Suprapubic skin (tissue), 3 donors: ENCODE data around the gene ASF1B.

ENCODE experiments used
- POLR2AphosphoS5 ChIP-seq, 3 donors: sonication (generic); formaldehyde crosslinking; IDR thresholded peaks; one replicate each; pipeline ENCODE4 v1.6.1; 2017; ENCODE audit warnings: antibody characterized with exemption in 3 of 3
- TF ChIP-seq, protein P1 (sequence below), 2 donors: fragments of 200-600 bp in 1 of 2; fragments of 450-650 bp in 1 of 2; sonication (generic) in 1 of 2; IDR thresholded peaks; one replicate each; pipeline ENCODE4 v1.5.1; 2016 to 2019; ENCODE audit warnings: antibody characterized with exemption in 2 of 2, mild to moderate bottlenecking in 1 of 2, moderate library complexity in 1 of 2

- TF ChIP-seq, protein P1, sequence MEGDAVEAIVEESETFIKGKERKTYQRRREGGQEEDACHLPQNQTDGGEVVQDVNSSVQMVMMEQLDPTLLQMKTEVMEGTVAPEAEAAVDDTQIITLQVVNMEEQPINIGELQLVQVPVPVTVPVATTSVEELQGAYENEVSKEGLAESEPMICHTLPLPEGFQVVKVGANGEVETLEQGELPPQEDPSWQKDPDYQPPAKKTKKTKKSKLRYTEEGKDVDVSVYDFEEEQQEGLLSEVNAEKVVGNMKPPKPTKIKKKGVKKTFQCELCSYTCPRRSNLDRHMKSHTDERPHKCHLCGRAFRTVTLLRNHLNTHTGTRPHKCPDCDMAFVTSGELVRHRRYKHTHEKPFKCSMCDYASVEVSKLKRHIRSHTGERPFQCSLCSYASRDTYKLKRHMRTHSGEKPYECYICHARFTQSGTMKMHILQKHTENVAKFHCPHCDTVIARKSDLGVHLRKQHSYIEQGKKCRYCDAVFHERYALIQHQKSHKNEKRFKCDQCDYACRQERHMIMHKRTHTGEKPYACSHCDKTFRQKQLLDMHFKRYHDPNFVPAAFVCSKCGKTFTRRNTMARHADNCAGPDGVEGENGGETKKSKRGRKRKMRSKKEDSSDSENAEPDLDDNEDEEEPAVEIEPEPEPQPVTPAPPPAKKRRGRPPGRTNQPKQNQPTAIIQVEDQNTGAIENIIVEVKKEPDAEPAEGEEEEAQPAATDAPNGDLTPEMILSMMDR (IDR thresholded peaks at IDR 0.05) = no peak
- no peak for TF ChIP-seq POLR2AphosphoS5 (IDR thresholded peaks at IDR 0.05)
Measured at GRCh38 chr19:14085309-14085995, 50.9 kb downstream of the ASF1B start, which contains the start of gene C19orf67.
